Effector memory CD4-positive, alpha-beta T cell (primary cell): ENCODE data around the gene OTX1.

Experiments used
- DNase-seq, 3 donors: peaks; one replicate each; pipeline ENCODE4 v3.0.0-alpha.2; 2020
- H3K27ac ChIP-seq: 2 replicates; pipeline ENCODE4 v1.7.0; 2013; ENCODE audit warnings: mild to moderate bottlenecking, low read length, moderate library complexity; ENCODE audit not compliant: insufficient read depth, poor library complexity, severe bottlenecking
- H3K27me3 ChIP-seq: replicated peaks from 2 replicates; pipeline ENCODE4 v1.7.0; 2013; ENCODE audit warnings: mild to moderate bottlenecking, low read length; ENCODE audit not compliant: insufficient read depth, control insufficient read depth, poor library complexity, severe bottlenecking
- H3K36me3 ChIP-seq: 2 replicates; pipeline ENCODE4 v1.7.0; 2013; ENCODE audit warnings: mild to moderate bottlenecking, low read length, moderate library complexity; ENCODE audit not compliant: control insufficient read depth, insufficient read depth
- H3K4me1 ChIP-seq: 2 replicates; pipeline ENCODE4 v1.7.0; 2013; ENCODE audit warnings: low read length, mild to moderate bottlenecking; ENCODE audit not compliant: control insufficient read depth, insufficient read depth, poor library complexity, severe bottlenecking
- H3K4me3 ChIP-seq: 2 replicates; pipeline ENCODE4 v1.7.0; 2013; ENCODE audit warnings: low read length, low read depth, mild to moderate bottlenecking; ENCODE audit not compliant: insufficient read depth, poor library complexity, severe bottlenecking
- H3K9me3 ChIP-seq: 2 replicates; pipeline ENCODE4 v1.7.0; 2013; ENCODE audit warnings: mild to moderate bottlenecking, low read length, moderate library complexity; ENCODE audit not compliant: control insufficient read depth

OTX1 gene

GRCh38 chr2:63101954-63102353 lies 51.3 kb downstream of the OTX1 start:
- H3K9me3 ChIP-seq, result peaks cover 9% of the 10 kb centered on the region
- DNase-seq, result no peak
- H3K4me1 ChIP-seq, result no peaks in the 10 kb centered on the region
- no peak overlapping the region for H3K27ac ChIP-seq
- H3K36me3 ChIP-seq, result no peaks in the 10 kb centered on the region
- no peaks in the 10 kb centered on the region for H3K27me3 ChIP-seq
- no peak overlapping the region for H3K4me3 ChIP-seq

GRCh38 chr2:63104482-63104881 lies 53.9 kb downstream of the OTX1 start:
- Histone ChIP-seq H3K27me3 (no peaks in the 10 kb centered on the region), H3K36me3 (no peaks in the 10 kb centered on the region), H3K9me3 (peaks cover 9% of the 10 kb centered on the region), H3K4me1 (no peaks in the 10 kb centered on the region), H3K27ac (no peak overlapping the region), H3K4me3 (no peak overlapping the region)
- no peak for DNase-seq
